Measurements from ENCODE around the gene UROC1.
A peak's percentile ranks its signal among the peaks of the same experiment; 100 is the strongest.

UROC1 gene

GRCh38 chr3:126515066-126515706 lies 2.4 kb downstream of the UROC1 start:
- no peak for DNase-seq

- no peak for DNase-seq
Measured at GRCh38 chr3:126514161-126514560, 3.4 kb downstream of the UROC1 start.

GRCh38 chr3:126512916-126513650 lies 4.5 kb downstream of the UROC1 start:
- no peak for DNase-seq

- DNase-seq = no peak
Measured at GRCh38 chr3:126512026-126512425, 5.5 kb downstream of the UROC1 start.

- no peak for DNase-seq
Measured at GRCh38 chr3:126511291-126511690, 6.3 kb downstream of the UROC1 start.

- DNase-seq = no peak
Measured at GRCh38 chr3:126510308-126510910, 7.2 kb downstream of the UROC1 start.

GRCh38 chr3:126509597-126510307 lies 7.8 kb downstream of the UROC1 start:
- no peak for DNase-seq

GRCh38 chr3:126508564-126508964 lies 9.0 kb downstream of the UROC1 start:
- no peak for DNase-seq

- DNase-seq = no peak
Measured at GRCh38 chr3:126507886-126508285, 9.7 kb downstream of the UROC1 start.

GRCh38 chr3:126503701-126504100 lies 13.9 kb downstream of the UROC1 start:
- no peak for DNase-seq

GRCh38 chr3:126502656-126503055 lies 14.9 kb downstream of the UROC1 start:
- DNase-seq = no peak

- no peak for DNase-seq
Measured at GRCh38 chr3:126501736-126502135, 15.8 kb downstream of the UROC1 start.

GRCh38 chr3:126501054-126501453 lies 16.5 kb downstream of the UROC1 start:
- DNase-seq = no peak

- no peak for DNase-seq
Measured at GRCh38 chr3:126500016-126500415, 17.6 kb downstream of the UROC1 start.

GRCh38 chr3:126499401-126499800 lies 18.2 kb downstream of the UROC1 start:
- no peak for DNase-seq

GRCh38 chr3:126498929-126499328 lies 18.6 kb downstream of the UROC1 start:
- no peak for DNase-seq

- no peak for DNase-seq
Measured at GRCh38 chr3:126498461-126498860, 19.1 kb downstream of the UROC1 start.

- DNase-seq = no peak
Measured at GRCh38 chr3:126497956-126498355, 19.6 kb downstream of the UROC1 start.

- peak; percentile 21 for DNase-seq
Measured at GRCh38 chr3:126496894-126497850, 20.4 kb downstream of the UROC1 start.

GRCh38 chr3:126495786-126496185 lies 21.8 kb downstream of the UROC1 start:
- no peak for DNase-seq

- no peak for DNase-seq
Measured at GRCh38 chr3:126494970-126495230, 22.7 kb downstream of the UROC1 start.

- no peak for DNase-seq
Measured at GRCh38 chr3:126494204-126494969, 23.2 kb downstream of the UROC1 start.
